ENCODE data around the gene DNAJB13. TPM values are rescaled to one million over a fixed set of nuclear protein-coding genes. Genes with fewer than 3 reads are reported as not detected.
A peak's percentile ranks its signal among the peaks of the same experiment; 100 is the strongest.
"Not testable (repeated sequence)": the region's sequence is repeated elsewhere in the genome, so short reads cannot be mapped to it uniquely, and the experiment has no call there.

Gene DNAJB13
- total and polyA plus RNA-seq, 4 donors = 0.40 to 7.2 (median 4.6) TPM

DNA sequence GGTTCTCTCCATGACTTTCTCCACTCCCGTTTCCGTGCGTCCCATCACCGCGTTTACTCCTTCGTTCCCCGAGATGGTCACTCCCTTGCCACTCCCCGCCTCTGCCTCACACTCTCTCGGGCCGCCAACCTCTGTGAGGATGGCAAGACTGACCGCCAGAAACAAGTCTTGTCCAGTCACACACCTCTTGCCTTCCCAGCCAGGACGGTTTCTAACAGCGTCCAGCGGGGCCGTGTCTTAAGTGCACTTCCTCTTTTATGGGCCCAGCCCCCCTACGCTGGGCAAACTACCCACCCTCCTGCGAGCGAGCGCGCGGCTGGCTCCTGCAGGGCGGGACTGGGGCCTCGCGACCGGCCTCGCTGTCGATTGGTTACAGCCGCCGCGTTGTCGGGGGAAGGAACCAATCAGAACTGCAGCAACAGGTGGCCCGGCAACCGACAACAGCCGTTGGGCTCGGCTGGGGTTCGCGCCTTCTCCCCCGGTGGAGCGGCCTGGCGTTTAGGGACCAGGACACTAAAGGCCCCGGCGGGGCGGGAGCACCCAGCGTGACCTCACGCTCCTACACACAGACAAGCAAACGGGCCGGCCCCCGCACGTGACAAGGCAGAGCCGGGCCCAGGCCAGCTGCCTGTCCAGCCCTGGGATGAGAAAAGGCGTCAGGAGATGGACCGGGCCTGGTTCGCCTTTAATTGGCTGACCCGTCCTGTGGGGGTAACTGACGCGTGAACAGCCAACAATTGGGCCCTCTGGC, 32.3 kb downstream of the DNAJB13 start:
- Histone ChIP-seq H3K27ac (ENCODE audit: low read depth, low read length) (peak overlapping the region; percentile 95), H3K36me3 (ENCODE audit: control insufficient read depth, insufficient read depth, low read length) (peaks cover 4% of the 10 kb centered on the region), H3K4me1 (ENCODE audit: control insufficient read depth, insufficient read depth, low read length) (peaks cover 32% of the 10 kb centered on the region), H3K4me3 (ENCODE audit: low read depth, low read length) (peak overlapping the region; percentile 92), H3K9me3 (ENCODE audit: control insufficient read depth, insufficient read depth, low read length) (no peaks in the 10 kb centered on the region), H3K27me3 (ENCODE audit: control insufficient read depth, insufficient read depth, low read length) (no peaks in the 10 kb centered on the region)
- under 1% methylated on average over 56 of the region's 56 CpGs for WGBS (ENCODE audit: insufficient coverage)
- peak; percentile 72 to 96 (median 84) for DNase-seq (ENCODE audit: low read depth in 4 of 6, low spot score in 6 of 6)

DNA sequence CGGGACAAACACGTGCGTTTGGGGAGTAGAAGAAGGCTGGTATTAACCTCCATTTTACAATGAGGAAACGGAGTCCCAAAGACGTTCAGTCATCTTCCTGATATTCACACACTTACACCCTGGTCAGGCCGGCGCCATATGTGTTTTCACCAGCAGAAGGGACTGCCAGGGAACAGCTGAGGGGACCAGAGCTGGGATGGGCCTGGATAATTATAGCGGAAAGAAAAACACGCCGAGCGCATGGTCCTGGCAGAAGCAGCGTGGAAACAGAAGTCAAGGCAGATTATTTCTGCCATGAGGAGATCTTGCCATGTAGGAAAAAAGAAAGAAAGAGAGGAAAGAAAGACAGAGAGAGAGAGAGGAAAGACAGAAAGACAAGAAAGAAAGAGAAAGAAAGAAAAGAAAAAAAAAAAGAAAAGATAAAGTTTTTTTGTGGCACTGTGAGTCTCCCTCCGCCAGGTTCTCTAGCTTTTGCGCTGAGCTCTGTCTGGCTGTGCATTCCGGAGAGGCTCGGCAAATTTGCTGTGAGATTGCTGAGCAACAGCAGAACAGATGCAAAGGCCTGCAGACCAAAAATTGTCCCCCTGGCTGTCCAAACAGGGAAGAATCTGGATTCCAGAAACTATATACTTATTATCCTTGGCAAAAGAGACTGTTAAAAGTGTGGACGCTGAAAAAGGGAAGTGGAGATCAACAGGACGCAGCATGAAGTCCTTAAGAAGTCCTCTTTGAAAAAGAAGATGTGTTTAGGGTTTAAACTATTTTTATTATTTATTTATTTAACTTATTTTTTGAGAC, 33.1 kb downstream of the DNAJB13 start:
- WGBS (ENCODE audit: insufficient coverage) = 34% methylated on average over 10 of the region's 18 CpGs
- Histone ChIP-seq H3K4me3 (ENCODE audit: low read depth, low read length) (peak overlapping the region; percentile 92), H3K27ac (ENCODE audit: low read depth, low read length) (peak overlapping the region; percentile 95), H3K27me3 (ENCODE audit: control insufficient read depth, insufficient read depth, low read length) (no peaks in the 10 kb centered on the region), H3K4me1 (ENCODE audit: control insufficient read depth, insufficient read depth, low read length) (peaks cover 32% of the 10 kb centered on the region), H3K9me3 (ENCODE audit: control insufficient read depth, insufficient read depth, low read length) (no peaks in the 10 kb centered on the region), H3K36me3 (ENCODE audit: control insufficient read depth, insufficient read depth, low read length) (peaks cover 3% of the 10 kb centered on the region)
- DNase-seq (ENCODE audit: low read depth in 4 of 6, low spot score in 6 of 6) = peak in 1 of 6 donors; percentile 64

DNA sequence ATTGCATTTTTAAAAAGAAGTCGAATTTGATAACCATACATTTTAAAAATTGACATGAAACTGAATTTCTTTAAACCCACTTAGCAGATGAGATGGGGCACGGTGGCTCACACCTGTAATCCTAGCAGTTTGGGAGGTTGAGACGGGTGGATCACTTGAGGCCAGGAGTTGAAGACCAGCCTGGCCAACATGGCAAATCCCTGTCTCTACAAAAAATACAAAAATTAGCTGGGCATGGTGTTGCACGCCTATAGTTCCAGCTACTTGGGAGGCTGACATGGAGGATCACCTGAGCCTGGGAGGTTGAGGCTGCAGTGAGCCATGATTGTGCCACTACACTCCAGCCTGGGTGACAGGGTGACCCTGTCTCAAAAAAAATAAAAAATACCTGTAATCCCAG, 34.8 kb downstream of the DNAJB13 start:
- H3K9me3 ChIP-seq (ENCODE audit: control insufficient read depth, insufficient read depth, low read length); H3K27me3 ChIP-seq (ENCODE audit: control insufficient read depth, insufficient read depth, low read length); DNase-seq (ENCODE audit: low read depth in 4 of 6, low spot score in 6 of 6); H3K27ac ChIP-seq (ENCODE audit: low read depth, low read length); H3K4me3 ChIP-seq (ENCODE audit: low read depth, low read length); H3K36me3 ChIP-seq (ENCODE audit: control insufficient read depth, insufficient read depth, low read length): not testable (repeated sequence)
- H3K4me1 ChIP-seq (ENCODE audit: control insufficient read depth, insufficient read depth, low read length) = peaks cover 29% of the 10 kb centered on the region
- 90% methylated on average over 1 of the region's 4 CpGs for WGBS (ENCODE audit: insufficient coverage)

DNA sequence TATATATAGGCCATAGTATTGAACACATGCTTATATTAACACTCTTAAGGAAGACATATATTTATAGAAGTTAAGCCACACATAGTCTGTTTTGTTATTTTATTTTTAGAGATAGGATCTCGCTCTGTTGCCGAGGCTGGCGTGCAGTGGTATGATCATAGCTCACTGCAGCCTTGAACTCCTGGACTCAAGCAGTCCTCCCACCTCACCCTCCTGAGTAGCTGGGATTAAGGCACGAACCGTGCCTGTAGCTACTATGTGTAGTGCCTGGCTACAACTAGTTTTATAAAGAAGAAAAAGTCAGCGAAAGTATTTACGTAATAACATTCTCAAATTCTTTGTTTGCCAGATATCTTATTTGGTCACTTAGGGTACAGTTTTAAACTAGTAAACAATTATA, 37.4 kb downstream of the DNAJB13 start:
- H3K27ac ChIP-seq (ENCODE audit: low read depth, low read length) = no peak overlapping the region
- H3K4me1 ChIP-seq (ENCODE audit: control insufficient read depth, insufficient read depth, low read length) = peaks cover 10% of the 10 kb centered on the region
- H3K9me3 ChIP-seq (ENCODE audit: control insufficient read depth, insufficient read depth, low read length) = no peaks in the 10 kb centered on the region
- H3K4me3 ChIP-seq (ENCODE audit: low read depth, low read length) = no peak overlapping the region
- WGBS (ENCODE audit: insufficient coverage) = no CpG with 5 or more reads among the region's 7 CpGs
- no peaks in the 10 kb centered on the region for H3K36me3 ChIP-seq (ENCODE audit: control insufficient read depth, insufficient read depth, low read length)
- H3K27me3 ChIP-seq (ENCODE audit: control insufficient read depth, insufficient read depth, low read length) = no peaks in the 10 kb centered on the region
- no peak for DNase-seq (ENCODE audit: low read depth in 4 of 6, low spot score in 6 of 6)

DNA sequence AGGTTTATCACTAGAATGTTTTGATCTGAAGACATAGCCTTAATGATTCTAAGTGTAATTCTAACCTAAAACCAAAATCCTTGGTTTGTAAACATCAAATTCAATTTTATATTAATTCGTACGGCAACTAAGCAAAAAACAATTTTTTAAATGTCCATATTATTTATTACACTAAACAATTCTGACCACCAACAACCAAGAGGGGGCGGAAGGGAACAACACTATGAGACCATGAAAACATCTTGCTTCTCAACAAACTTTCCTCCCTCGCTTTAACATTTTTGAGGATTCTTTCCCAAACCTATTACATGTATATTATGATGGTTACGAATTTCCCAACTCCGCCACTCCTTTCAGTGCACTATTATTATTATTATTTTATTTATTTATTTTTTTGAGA, 38.3 kb downstream of the DNAJB13 start:
- no CpG with 5 or more reads among the region's 6 CpGs for WGBS (ENCODE audit: insufficient coverage)
- Histone ChIP-seq H3K36me3 (ENCODE audit: control insufficient read depth, insufficient read depth, low read length) (no peaks in the 10 kb centered on the region), H3K9me3 (ENCODE audit: control insufficient read depth, insufficient read depth, low read length) (no peaks in the 10 kb centered on the region), H3K27me3 (ENCODE audit: control insufficient read depth, insufficient read depth, low read length) (no peaks in the 10 kb centered on the region), H3K27ac (ENCODE audit: low read depth, low read length) (no peak overlapping the region), H3K4me1 (ENCODE audit: control insufficient read depth, insufficient read depth, low read length) (peaks cover under 1% of the 10 kb centered on the region), H3K4me3 (ENCODE audit: low read depth, low read length) (no peak overlapping the region)
- no peak for DNase-seq (ENCODE audit: low read depth in 4 of 6, low spot score in 6 of 6)

DNA sequence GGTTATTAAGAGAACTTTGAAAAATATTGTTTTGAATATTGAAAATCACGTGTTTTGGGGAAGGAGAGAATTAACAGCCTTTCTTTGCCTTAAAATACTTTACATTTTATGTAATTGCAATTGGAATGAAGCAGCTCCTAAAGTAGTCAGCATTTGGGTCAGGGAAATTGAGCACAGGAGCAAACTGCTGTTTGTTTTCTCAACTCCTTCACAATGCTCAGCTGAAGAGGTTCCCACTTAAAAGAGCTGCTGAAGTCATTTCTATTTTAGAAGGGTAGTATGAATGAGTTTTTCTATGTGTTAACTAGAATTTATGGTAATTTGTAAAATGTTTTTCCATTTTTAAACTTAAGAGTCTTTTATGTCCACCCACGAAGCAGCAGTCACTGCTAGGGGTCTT, 39.9 kb downstream of the DNAJB13 start:
- Histone ChIP-seq H3K4me1 (ENCODE audit: control insufficient read depth, insufficient read depth, low read length) (no peaks in the 10 kb centered on the region), H3K4me3 (ENCODE audit: low read depth, low read length) (no peak overlapping the region), H3K9me3 (ENCODE audit: control insufficient read depth, insufficient read depth, low read length) (no peaks in the 10 kb centered on the region), H3K27me3 (ENCODE audit: control insufficient read depth, insufficient read depth, low read length) (no peaks in the 10 kb centered on the region), H3K36me3 (ENCODE audit: control insufficient read depth, insufficient read depth, low read length) (no peaks in the 10 kb centered on the region), H3K27ac (ENCODE audit: low read depth, low read length) (no peak overlapping the region)
- no peak for DNase-seq (ENCODE audit: low read depth in 4 of 6, low spot score in 6 of 6)
- WGBS (ENCODE audit: insufficient coverage) = 100% methylated on average over 1 of the region's 2 CpGs

DNA sequence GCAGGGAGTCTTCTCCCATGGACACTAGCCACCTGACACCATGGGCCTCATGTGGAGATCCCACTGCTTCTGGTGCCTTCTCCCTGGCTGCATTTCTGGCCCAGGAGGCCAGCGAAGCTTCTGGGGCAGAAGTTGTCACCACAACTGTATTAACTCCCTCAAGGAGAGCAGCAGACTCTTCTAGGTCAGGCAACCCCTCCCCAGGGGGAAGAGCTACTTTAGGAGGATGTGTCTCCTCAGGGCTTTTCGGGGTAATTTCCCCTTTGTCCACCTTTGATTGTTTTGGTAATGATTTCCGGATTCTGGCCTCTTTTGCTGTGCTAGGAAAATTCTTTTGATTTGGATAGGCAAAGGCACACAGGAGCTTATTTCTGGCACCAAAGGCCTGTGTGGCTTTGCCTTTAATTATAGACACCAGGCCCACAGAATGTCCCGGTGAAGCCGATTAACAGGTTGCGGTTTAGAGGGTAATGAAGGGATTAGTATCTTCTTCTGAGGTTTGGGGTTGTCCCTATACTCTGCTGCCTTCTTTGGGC, 40.7 kb downstream of the DNAJB13 start:
- 74% methylated on average over 4 of the region's 6 CpGs for WGBS (ENCODE audit: insufficient coverage)
- Histone ChIP-seq H3K36me3 (ENCODE audit: control insufficient read depth, insufficient read depth, low read length) (no peaks in the 10 kb centered on the region), H3K27ac (ENCODE audit: low read depth, low read length) (no peak overlapping the region), H3K9me3 (ENCODE audit: control insufficient read depth, insufficient read depth, low read length) (no peaks in the 10 kb centered on the region), H3K4me3 (ENCODE audit: low read depth, low read length) (no peak overlapping the region), H3K27me3 (ENCODE audit: control insufficient read depth, insufficient read depth, low read length) (no peaks in the 10 kb centered on the region), H3K4me1 (ENCODE audit: control insufficient read depth, insufficient read depth, low read length) (no peaks in the 10 kb centered on the region)
- no peak for DNase-seq (ENCODE audit: low read depth in 4 of 6, low spot score in 6 of 6)

DNA sequence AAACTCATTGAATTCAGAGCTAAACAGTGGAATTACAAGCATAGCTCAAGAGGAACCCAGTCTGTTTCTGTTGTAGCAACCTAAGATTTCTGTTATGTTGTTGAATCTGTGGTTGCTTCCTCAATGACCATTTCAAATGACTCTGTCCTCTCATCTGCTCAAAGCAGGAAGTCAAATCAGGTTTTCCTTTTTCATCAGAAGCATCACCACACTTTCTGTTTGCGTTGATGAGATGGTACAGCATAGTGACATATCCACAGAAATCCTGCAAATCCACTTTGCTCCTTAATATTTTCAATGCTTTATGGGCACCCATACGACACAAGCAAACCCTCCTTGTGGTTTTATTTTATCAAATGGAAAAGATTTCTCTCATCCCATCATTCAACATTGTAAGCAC, 44.4 kb downstream of the DNAJB13 start:
- no peak overlapping the region for H3K27ac ChIP-seq (ENCODE audit: low read depth, low read length)
- no CpG with 5 or more reads among the region's 2 CpGs for WGBS (ENCODE audit: insufficient coverage)

DNA sequence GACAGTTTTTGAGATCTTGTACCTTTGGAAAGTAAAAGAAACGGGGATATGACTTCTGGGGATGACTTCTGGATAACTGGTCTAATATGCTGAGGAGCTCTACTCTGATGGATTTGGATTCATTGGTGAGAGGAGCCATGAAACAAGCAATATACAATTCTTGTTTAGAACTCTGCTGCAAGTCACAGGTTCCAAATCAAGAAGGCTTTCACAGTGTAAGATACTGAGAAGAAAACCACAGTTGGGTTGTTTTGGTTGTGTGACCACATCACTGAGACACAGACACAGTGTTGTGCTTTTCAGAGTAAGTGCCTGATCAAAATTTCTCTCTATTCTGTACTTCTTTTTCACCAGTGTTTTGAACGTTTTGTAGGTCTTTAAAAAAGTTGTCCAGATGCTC, 44.9 kb downstream of the DNAJB13 start:
- H3K4me1 ChIP-seq (ENCODE audit: control insufficient read depth, insufficient read depth, low read length) = peaks cover 2% of the 10 kb centered on the region
- peaks cover 1% of the 10 kb centered on the region for H3K36me3 ChIP-seq (ENCODE audit: control insufficient read depth, insufficient read depth, low read length)
- H3K27ac ChIP-seq (ENCODE audit: low read depth, low read length) = no peak overlapping the region
- no peak for DNase-seq (ENCODE audit: low read depth in 4 of 6, low spot score in 6 of 6)
- 100% methylated on average over 1 of the region's 2 CpGs for WGBS (ENCODE audit: insufficient coverage)
- no peak overlapping the region for H3K4me3 ChIP-seq (ENCODE audit: low read depth, low read length)
- no peaks in the 10 kb centered on the region for H3K9me3 ChIP-seq (ENCODE audit: control insufficient read depth, insufficient read depth, low read length)
- H3K27me3 ChIP-seq (ENCODE audit: control insufficient read depth, insufficient read depth, low read length) = no peaks in the 10 kb centered on the region

More for the DNA sequence above, 44.4 kb downstream of the DNAJB13 start:
- H3K4me3 ChIP-seq (ENCODE audit: low read depth, low read length) = no peak overlapping the region
- no peaks in the 10 kb centered on the region for H3K27me3 ChIP-seq (ENCODE audit: control insufficient read depth, insufficient read depth, low read length)
- H3K4me1 ChIP-seq (ENCODE audit: control insufficient read depth, insufficient read depth, low read length) = no peaks in the 10 kb centered on the region
- DNase-seq (ENCODE audit: low read depth in 4 of 6, low spot score in 6 of 6) = no peak
- no peaks in the 10 kb centered on the region for H3K9me3 ChIP-seq (ENCODE audit: control insufficient read depth, insufficient read depth, low read length)
- H3K36me3 ChIP-seq (ENCODE audit: control insufficient read depth, insufficient read depth, low read length) = no peaks in the 10 kb centered on the region
